ENCODE data around the gene CAV1.

CAV1 gene

GRCh38 chr7:116592445-116592844 is 67.6 kb downstream of the CAV1 start:
- no peak for TF ChIP-seq TAF1 (IDR thresholded peaks at IDR 0.05; ENCODE audit: low read depth, low read length)
- no peak for TF ChIP-seq POU2F2 (IDR thresholded peaks at IDR 0.05; ENCODE audit: low read depth, low read length)
- TF ChIP-seq PAX5 (IDR thresholded peaks at IDR 0.05; ENCODE audit: insufficient read depth, low read length, severe bottlenecking), result no peak
- TF ChIP-seq POLR2AphosphoS5 (IDR thresholded peaks at IDR 0.05; ENCODE audit: low read depth, low read length), result no peak
- TF ChIP-seq POLR2A (IDR thresholded peaks at IDR 0.05; ENCODE audit: low read depth, low read length), result no peak
- no peak for TF ChIP-seq SPI1 (IDR thresholded peaks at IDR 0.05; ENCODE audit: low read depth, low read length)
- no peak for DNase-seq (ENCODE audit: insufficient read length, low spot score)
- no peak for FAIRE-seq

GRCh38 chr7:116593359-116594075 is 68.7 kb downstream of the CAV1 start:
- FAIRE-seq (no peak), DNase-seq (ENCODE audit: insufficient read length, low spot score) (no peak)
- no peak for TF ChIP-seq POU2F2 (IDR thresholded peaks at IDR 0.05; ENCODE audit: low read depth, low read length)
- TF ChIP-seq SPI1 (IDR thresholded peaks at IDR 0.05; ENCODE audit: low read depth, low read length), result no peak
- no peak for TF ChIP-seq TAF1 (IDR thresholded peaks at IDR 0.05; ENCODE audit: low read depth, low read length)
- no peak for TF ChIP-seq PAX5 (IDR thresholded peaks at IDR 0.05; ENCODE audit: insufficient read depth, low read length, severe bottlenecking)
- TF ChIP-seq POLR2A (IDR thresholded peaks at IDR 0.05; ENCODE audit: low read depth, low read length), result no peak
- TF ChIP-seq POLR2AphosphoS5 (IDR thresholded peaks at IDR 0.05; ENCODE audit: low read depth, low read length), result no peak

GRCh38 chr7:116595063-116595462 is 70.2 kb downstream of the CAV1 start:
- TF ChIP-seq TAF1 (IDR thresholded peaks at IDR 0.05; ENCODE audit: low read depth, low read length), result no peak
- TF ChIP-seq POU2F2 (IDR thresholded peaks at IDR 0.05; ENCODE audit: low read depth, low read length), result no peak
- TF ChIP-seq SPI1 (IDR thresholded peaks at IDR 0.05; ENCODE audit: low read depth, low read length), result no peak
- TF ChIP-seq POLR2A (IDR thresholded peaks at IDR 0.05; ENCODE audit: low read depth, low read length), result no peak
- no peak for TF ChIP-seq POLR2AphosphoS5 (IDR thresholded peaks at IDR 0.05; ENCODE audit: low read depth, low read length)
- TF ChIP-seq PAX5 (IDR thresholded peaks at IDR 0.05; ENCODE audit: insufficient read depth, low read length, severe bottlenecking), result no peak
- DNase-seq (ENCODE audit: insufficient read length, low spot score) (no peak), FAIRE-seq (no peak)

DNA sequence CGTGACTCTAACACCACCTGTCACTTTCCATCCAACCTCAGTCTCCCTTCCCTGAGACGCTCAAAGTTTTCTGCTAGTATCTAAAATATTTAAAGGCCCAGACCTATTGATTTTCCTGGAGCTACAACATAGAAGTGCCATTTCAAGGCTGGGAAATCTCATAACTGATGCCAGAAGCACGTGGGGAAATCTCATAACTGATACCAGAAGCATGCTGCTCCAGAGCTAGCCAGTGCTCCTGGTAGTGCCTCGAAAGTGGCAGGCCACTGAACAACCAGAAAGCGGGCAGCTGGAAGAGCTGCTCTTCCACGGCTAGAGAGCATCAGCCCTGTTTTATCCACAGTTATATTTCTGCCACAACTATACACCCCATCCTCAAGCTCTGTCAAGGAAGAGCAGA is 72.5 kb downstream of the CAV1 start:
- TF ChIP-seq POLR2A (IDR thresholded peaks at IDR 0.05; ENCODE audit: low read depth, low read length), result no peak
- no peak for TF ChIP-seq TAF1 (IDR thresholded peaks at IDR 0.05; ENCODE audit: low read depth, low read length)
- TF ChIP-seq POLR2AphosphoS5 (IDR thresholded peaks at IDR 0.05; ENCODE audit: low read depth, low read length), result no peak
- TF ChIP-seq POU2F2 (IDR thresholded peaks at IDR 0.05; ENCODE audit: low read depth, low read length), result no peak
- no peak for TF ChIP-seq PAX5 (IDR thresholded peaks at IDR 0.05; ENCODE audit: insufficient read depth, low read length, severe bottlenecking)
- TF ChIP-seq SPI1 (IDR thresholded peaks at IDR 0.05; ENCODE audit: low read depth, low read length), result no peak
- DNase-seq (ENCODE audit: insufficient read length, low spot score) (no peak), FAIRE-seq (no peak)

GRCh38 chr7:116598278-116598677 is 73.4 kb downstream of the CAV1 start:
- no peak for FAIRE-seq
- TF ChIP-seq POLR2AphosphoS5 (IDR thresholded peaks at IDR 0.05; ENCODE audit: low read depth, low read length) (no peak), POU2F2 (IDR thresholded peaks at IDR 0.05; ENCODE audit: low read depth, low read length) (no peak), TAF1 (IDR thresholded peaks at IDR 0.05; ENCODE audit: low read depth, low read length) (no peak), SPI1 (IDR thresholded peaks at IDR 0.05; ENCODE audit: low read depth, low read length) (no peak), POLR2A (IDR thresholded peaks at IDR 0.05; ENCODE audit: low read depth, low read length) (no peak), PAX5 (IDR thresholded peaks at IDR 0.05; ENCODE audit: insufficient read depth, low read length, severe bottlenecking) (no peak)
- DNase-seq (ENCODE audit: insufficient read length, low spot score), result no peak

DNA sequence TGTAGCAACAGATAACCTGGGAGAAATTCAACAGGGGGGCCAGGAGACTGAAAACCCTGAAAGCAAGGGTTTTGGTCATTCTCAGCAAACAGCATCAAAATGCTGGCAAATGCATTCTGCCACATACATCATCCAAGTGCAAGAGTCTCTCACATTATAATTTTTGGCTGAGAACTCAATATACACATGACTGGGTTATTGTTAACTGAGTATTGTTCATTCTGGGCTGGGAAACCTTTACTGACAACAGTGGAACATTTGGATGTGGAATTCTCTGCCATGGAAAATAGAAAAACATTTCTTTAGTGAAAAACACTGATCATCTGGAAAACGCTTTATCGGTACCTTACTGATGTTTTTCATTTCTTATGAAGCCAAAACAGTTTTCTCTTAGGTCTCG is 74.0 kb downstream of the CAV1 start:
- FAIRE-seq (no peak), DNase-seq (ENCODE audit: insufficient read length, low spot score) (no peak)
- TF ChIP-seq POLR2AphosphoS5 (IDR thresholded peaks at IDR 0.05; ENCODE audit: low read depth, low read length) (no peak), PAX5 (IDR thresholded peaks at IDR 0.05; ENCODE audit: insufficient read depth, low read length, severe bottlenecking) (no peak), POU2F2 (IDR thresholded peaks at IDR 0.05; ENCODE audit: low read depth, low read length) (no peak), TAF1 (IDR thresholded peaks at IDR 0.05; ENCODE audit: low read depth, low read length) (no peak), SPI1 (IDR thresholded peaks at IDR 0.05; ENCODE audit: low read depth, low read length) (no peak), POLR2A (IDR thresholded peaks at IDR 0.05; ENCODE audit: low read depth, low read length) (no peak)

DNA sequence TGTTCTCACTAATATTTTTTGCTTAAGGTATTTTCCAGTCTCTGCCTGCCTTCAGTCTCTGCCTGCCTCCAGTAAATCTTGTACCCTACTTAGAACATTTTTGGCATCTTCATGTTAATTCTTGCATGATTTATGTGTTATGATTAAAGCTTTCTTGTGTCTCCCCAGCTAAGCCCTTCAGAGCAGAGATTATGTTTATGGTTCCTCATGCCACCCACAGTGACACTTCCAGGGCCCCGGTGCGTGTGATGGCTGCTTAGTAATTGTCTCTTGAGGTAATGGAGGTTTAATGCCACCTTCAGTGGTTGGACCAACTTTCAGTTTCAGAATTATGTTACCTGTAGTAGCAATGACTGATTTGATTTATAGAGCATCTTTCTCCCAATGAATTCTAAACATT is 76.6 kb downstream of the CAV1 start:
- DNase-seq (ENCODE audit: insufficient read length, low spot score) (no peak), FAIRE-seq (no peak)
- TF ChIP-seq POLR2A (IDR thresholded peaks at IDR 0.05; ENCODE audit: low read depth, low read length) (no peak), POU2F2 (IDR thresholded peaks at IDR 0.05; ENCODE audit: low read depth, low read length) (no peak), POLR2AphosphoS5 (IDR thresholded peaks at IDR 0.05; ENCODE audit: low read depth, low read length) (no peak), TAF1 (IDR thresholded peaks at IDR 0.05; ENCODE audit: low read depth, low read length) (no peak), SPI1 (IDR thresholded peaks at IDR 0.05; ENCODE audit: low read depth, low read length) (no peak), PAX5 (IDR thresholded peaks at IDR 0.05; ENCODE audit: insufficient read depth, low read length, severe bottlenecking) (no peak)

DNA sequence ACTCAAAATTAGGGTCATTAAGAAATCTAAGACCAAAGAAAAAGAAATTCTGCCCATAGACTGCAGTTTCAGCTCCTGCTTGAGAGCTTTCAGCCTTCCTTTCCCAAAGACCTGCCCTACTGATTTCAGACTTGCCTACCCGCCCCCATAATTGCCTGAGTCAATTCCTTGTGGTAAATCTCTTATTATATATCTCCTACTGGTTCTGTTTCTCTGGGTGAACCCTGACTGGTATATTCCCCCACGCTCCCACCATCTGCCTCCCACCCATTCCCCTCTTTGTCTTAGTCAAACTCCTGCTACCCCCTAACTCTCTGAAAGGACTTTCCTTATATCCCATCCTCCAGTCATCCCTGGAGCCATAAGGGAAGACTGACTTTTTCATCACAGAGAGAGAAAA is 82.5 kb downstream of the CAV1 start:
- DNase-seq (ENCODE audit: insufficient read length, low spot score), result no peak
- TF ChIP-seq POU2F2 (IDR thresholded peaks at IDR 0.05; ENCODE audit: low read depth, low read length) (no peak), PAX5 (IDR thresholded peaks at IDR 0.05; ENCODE audit: insufficient read depth, low read length, severe bottlenecking) (no peak)
- no peak for FAIRE-seq

GRCh38 chr7:116610210-116610609 is 85.4 kb downstream of the CAV1 start:
- no peak for TF ChIP-seq POLR2A (IDR thresholded peaks at IDR 0.05; ENCODE audit: low read depth, low read length)
- TF ChIP-seq TAF1 (IDR thresholded peaks at IDR 0.05; ENCODE audit: low read depth, low read length), result no peak
- TF ChIP-seq PAX5 (IDR thresholded peaks at IDR 0.05; ENCODE audit: insufficient read depth, low read length, severe bottlenecking), result no peak
- TF ChIP-seq POU2F2 (IDR thresholded peaks at IDR 0.05; ENCODE audit: low read depth, low read length), result no peak
- no peak for TF ChIP-seq POLR2AphosphoS5 (IDR thresholded peaks at IDR 0.05; ENCODE audit: low read depth, low read length)
- no peak for TF ChIP-seq SPI1 (IDR thresholded peaks at IDR 0.05; ENCODE audit: low read depth, low read length)
- no peak for FAIRE-seq
- no peak for DNase-seq (ENCODE audit: insufficient read length, low spot score)

- FAIRE-seq, result no peak
- no peak for TF ChIP-seq SPI1 (IDR thresholded peaks at IDR 0.05; ENCODE audit: low read depth, low read length)
- TF ChIP-seq POLR2A (IDR thresholded peaks at IDR 0.05; ENCODE audit: low read depth, low read length), result no peak
- TF ChIP-seq POLR2AphosphoS5 (IDR thresholded peaks at IDR 0.05; ENCODE audit: low read depth, low read length), result no peak
- TF ChIP-seq PAX5 (IDR thresholded peaks at IDR 0.05; ENCODE audit: insufficient read depth, low read length, severe bottlenecking), result no peak
- DNase-seq (ENCODE audit: insufficient read length, low spot score), result no peak
These were observed 85.9 kb downstream of the CAV1 start for GRCh38 chr7:116610721-116611120.

Measured in GM12891 (cell line).